Ureter (tissue), 1 donor: ENCODE data around the gene EIF2AK3. TPM values are rescaled to one million over a fixed set of nuclear protein-coding genes. Genes with fewer than 3 reads are reported as not detected.
"Not testable (repeated sequence)": the region's sequence is repeated elsewhere in the genome, so short reads cannot be mapped to it uniquely, and the experiment has no call there.

Source experiments
- DNase-seq: peaks from one replicate; pipeline ENCODE4 v3.0.0-alpha.2; 2020; ENCODE audit warnings: low spot score
- total RNA-seq: library from RNA; stranded (reverse); gene quantifications from one replicate; pipeline ENCODE4 v1.2.4, GENCODE V29; 2023
- donor health status: DM: yes; HTN: yes; CAD: no.

EIF2AK3 gene
- 30.2 TPM for total RNA-seq

GRCh38 chr2:88627055-88627855 lies at the start of gene EIF2AK3:
Gene EIF2AK3, minus strand, starts transcription at chr2:88627464. Its CDS starts 190 bp downstream, at chr2:88627274.
- peak; percentile 99 for DNase-seq

- DNase-seq: no peak
Measured at GRCh38 chr2:88673363-88673762, 46.1 kb upstream of the EIF2AK3 start.

GRCh38 chr2:88671786-88672427 lies 44.6 kb upstream of the EIF2AK3 start:
- DNase-seq: no peak

- DNase-seq: no peak
Measured at GRCh38 chr2:88669482-88670214, 42.4 kb upstream of the EIF2AK3 start.

- DNase-seq: no peak
Measured at GRCh38 chr2:88668862-88669261, 41.6 kb upstream of the EIF2AK3 start.

DNA sequence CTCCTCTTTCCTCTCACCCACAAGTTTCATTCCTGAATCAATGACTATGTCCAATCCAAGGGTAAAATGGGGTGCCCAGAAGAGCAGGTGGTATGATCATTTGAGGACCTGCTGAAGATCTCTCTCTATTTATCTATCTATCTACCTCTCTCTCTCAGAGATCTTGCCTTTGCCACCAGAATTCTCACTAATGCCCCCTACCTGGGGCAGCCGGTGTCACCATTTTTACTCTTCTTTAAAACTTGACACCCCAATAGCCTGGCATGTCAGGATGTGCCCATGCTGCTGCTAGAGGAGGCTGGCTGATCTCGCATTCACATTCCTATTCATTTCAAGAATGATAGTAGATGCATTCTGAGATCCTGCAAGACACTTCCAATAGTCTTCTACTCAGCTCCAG lies 40.0 kb upstream of the EIF2AK3 start:
- DNase-seq: no peak

- DNase-seq: no peak
Measured at GRCh38 chr2:88666576-88666975, 39.3 kb upstream of the EIF2AK3 start.

- DNase-seq: no peak
Measured at GRCh38 chr2:88660622-88661021, 33.4 kb upstream of the EIF2AK3 start.

GRCh38 chr2:88659538-88659915 lies 32.3 kb upstream of the EIF2AK3 start:
- DNase-seq: no peak

DNA sequence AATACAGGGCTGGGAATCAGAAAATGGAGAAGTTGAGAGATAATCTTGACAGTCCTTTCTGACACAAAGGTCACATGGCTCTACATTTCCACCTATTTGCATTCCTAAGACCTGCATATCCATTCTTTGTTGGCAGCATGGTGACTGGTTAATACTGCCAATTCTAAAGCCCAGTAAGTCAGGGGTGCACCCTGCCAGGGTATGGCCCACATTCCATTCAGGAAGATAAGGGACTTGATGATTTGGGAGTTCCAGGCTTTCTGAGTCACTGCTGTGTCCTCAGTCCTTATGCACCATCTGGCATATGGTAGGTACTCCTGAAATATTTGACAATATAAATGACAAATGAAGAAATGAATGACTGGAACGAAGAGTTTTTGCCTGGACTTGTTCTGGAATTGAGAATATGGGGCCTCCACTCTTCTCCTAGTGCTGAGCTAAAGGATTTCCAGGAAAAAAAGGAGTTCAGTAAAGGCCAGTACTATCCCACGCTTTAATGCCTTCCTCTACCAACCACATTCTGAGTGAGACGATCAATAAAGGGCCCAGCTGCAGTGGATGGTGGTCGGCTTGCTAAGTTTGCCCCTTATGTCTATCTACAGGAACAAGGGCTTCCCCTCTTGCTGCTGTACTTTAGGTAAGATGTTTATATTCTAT lies 31.7 kb upstream of the EIF2AK3 start:
- no peak for DNase-seq

- no peak for DNase-seq
Measured at GRCh38 chr2:88658326-88658725, 31.1 kb upstream of the EIF2AK3 start.

DNA sequence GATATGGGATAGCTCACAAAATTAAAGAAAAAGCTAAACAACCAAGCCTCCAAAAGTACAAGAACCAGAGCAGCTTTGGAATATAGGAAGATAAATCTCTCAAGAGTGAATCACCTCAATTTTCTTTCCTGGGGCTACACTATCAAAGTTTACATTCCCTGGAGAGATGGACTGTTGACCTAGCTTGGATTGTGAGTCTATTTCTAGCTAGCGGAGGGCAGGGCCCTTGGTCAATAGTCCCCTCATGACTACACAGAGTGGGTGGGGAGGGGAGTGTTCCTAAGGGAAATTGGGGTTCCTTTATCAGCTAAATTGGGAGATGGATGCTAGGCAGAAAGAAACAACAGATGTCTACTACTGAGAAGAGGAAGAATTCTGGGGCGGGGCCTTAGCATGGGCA lies 29.9 kb upstream of the EIF2AK3 start:
- no peak for DNase-seq

GRCh38 chr2:88656690-88657089 lies 29.4 kb upstream of the EIF2AK3 start:
- no peak for DNase-seq

- DNase-seq: no peak
Measured at GRCh38 chr2:88654714-88655113, 27.4 kb upstream of the EIF2AK3 start.

DNA sequence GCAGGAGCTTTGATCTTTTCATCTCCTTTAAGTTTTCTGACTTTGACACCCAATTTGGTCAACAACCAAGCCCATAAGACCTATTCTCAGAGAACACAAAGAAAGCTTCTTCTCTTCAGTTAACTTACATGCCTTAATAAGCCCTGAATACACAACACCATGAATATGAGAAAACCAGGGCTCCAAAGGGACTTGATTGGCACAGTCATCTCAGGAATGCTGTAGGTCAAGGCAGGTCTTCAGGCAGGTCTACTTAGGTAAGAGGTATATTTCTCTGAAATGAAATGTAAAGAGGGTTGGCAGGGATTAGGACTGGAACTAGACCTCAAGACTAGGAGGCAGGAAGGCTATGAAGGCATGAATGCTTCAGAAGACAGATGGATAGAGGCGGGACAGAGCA lies 24.4 kb upstream of the EIF2AK3 start:
- no peak for DNase-seq

- DNase-seq: not testable (repeated sequence)
Measured at GRCh38 chr2:88645291-88645882, 18.1 kb upstream of the EIF2AK3 start.

- DNase-seq: no peak
Measured at GRCh38 chr2:88642278-88642677, 15.0 kb upstream of the EIF2AK3 start.

GRCh38 chr2:88641330-88641729 lies 14.1 kb upstream of the EIF2AK3 start:
- DNase-seq: no peak

GRCh38 chr2:88639865-88640264 lies 12.6 kb upstream of the EIF2AK3 start:
- DNase-seq: no peak

DNA sequence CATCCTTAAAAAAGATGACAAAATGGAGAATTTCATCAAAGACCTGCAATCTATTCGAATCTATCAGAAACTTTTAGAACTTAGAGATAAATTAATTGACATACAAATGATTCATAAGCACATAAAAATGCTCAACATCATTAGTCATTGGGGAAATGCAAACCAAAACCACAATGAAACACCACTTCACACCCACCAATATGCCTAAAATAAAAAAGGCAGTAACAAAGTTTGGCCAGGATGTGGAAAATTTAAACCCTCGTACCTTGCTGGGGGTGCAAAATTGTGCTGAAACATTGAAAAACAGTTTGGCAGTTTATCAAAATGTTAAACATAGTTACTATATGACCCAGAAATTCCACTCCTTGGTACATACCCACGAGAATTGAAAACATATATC lies 11.5 kb upstream of the EIF2AK3 start:
- DNase-seq: no peak

DNA sequence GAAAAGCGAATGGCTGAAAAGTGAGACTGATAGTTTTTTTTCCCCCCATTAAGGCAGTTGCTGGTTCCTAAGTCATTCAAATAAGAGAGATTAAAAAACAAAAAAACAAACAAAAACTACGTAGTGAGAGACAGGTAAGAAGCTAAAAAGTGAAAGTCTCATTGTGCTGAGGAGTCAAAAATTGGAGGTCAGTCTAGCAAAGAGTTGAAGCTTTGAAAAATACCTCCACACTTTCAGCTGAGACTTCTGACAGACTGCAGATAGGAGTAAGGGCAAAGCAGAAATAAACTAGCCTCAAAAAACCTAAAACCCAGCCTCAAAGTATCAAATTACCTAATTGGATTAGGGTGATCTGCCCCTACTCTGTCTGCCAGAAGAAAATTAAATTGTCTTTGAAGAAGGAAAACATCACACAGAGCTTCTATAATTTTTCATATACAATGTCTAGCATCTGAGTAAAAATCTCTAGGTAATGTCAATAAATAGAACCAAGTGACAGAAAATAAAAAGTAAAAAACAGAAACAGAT lies 10.9 kb upstream of the EIF2AK3 start:
- DNase-seq: no peak

GRCh38 chr2:88637464-88637863 lies 10.2 kb upstream of the EIF2AK3 start:
- no peak for DNase-seq
